Measurements from ENCODE around the gene AK5.

- TF ChIP-seq CTCF (IDR thresholded peaks at IDR 0.05; ENCODE audit: low read depth, low read length, poor library complexity, severe bottlenecking) (no peak), EZH2phosphoT487 (IDR thresholded peaks at IDR 0.05; ENCODE audit: borderline replicate concordance, low read length) (no peak)
Measured at GRCh38 chr1:77433934-77434333, 152.1 kb downstream of the AK5 start.
